Testis (tissue), 2 donors: ENCODE measurements around the gene GALNT14.

ENCODE experiments used
- POLR2A ChIP-seq: fragments of 450-650 bp; IDR thresholded peaks from one replicate; pipeline ENCODE4 v1.6.1; 2017; ENCODE audit warnings: antibody characterized with exemption, mild to moderate bottlenecking, moderate library complexity
- TF ChIP-seq, protein P1 (sequence below), 3 experiments: fragments of 450-650 bp in 2 of 3; fragments of 200-600 bp in 1 of 3; sonication (generic) in 1 of 3; IDR thresholded peaks; one replicate each; pipeline ENCODE4 v1.5.1; 2016 to 2019; ENCODE audit warnings: antibody characterized with exemption in 3 of 3, mild to moderate bottlenecking in 2 of 3, moderate library complexity in 1 of 3

DNA sequence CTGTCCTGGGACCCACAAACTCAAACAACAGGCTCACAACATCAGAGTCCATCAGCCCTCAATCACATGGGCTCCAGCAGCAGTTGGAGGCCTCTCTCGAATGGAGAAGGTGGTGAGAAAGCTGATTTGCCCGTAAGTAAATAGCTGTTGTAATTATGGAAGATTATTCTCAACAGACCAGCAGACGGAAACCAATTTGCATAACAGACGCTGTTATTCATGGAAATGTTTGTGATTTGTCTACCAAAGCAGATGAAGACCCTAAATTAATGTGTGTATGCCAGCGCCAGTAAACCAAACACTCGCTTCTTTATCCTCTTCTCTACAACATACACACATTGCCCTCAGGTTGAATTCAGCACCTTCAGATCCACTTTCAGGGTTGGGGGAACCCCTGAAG, 23.4 kb upstream of the GALNT14 start:
- TF ChIP-seq, protein P1, sequence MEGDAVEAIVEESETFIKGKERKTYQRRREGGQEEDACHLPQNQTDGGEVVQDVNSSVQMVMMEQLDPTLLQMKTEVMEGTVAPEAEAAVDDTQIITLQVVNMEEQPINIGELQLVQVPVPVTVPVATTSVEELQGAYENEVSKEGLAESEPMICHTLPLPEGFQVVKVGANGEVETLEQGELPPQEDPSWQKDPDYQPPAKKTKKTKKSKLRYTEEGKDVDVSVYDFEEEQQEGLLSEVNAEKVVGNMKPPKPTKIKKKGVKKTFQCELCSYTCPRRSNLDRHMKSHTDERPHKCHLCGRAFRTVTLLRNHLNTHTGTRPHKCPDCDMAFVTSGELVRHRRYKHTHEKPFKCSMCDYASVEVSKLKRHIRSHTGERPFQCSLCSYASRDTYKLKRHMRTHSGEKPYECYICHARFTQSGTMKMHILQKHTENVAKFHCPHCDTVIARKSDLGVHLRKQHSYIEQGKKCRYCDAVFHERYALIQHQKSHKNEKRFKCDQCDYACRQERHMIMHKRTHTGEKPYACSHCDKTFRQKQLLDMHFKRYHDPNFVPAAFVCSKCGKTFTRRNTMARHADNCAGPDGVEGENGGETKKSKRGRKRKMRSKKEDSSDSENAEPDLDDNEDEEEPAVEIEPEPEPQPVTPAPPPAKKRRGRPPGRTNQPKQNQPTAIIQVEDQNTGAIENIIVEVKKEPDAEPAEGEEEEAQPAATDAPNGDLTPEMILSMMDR (IDR thresholded peaks at IDR 0.05), result no peak
- TF ChIP-seq POLR2A, result no peak
